GM19397 (cell line): ENCODE measurements around the gene R3HDM2.
"Not testable (repeated sequence)": the region's sequence is repeated elsewhere in the genome, so short reads cannot be mapped to it uniquely, and the experiment has no call there.

ENCODE experiments used
- ATAC-seq: cut with Tn5 transposase; IDR thresholded peaks from one replicate; pipeline ENCODE4 v1.9.1; 2021; ENCODE audit warnings: mild to moderate bottlenecking, moderate library complexity; ENCODE audit not compliant: unreplicated experiment

R3HDM2 gene

DNA sequence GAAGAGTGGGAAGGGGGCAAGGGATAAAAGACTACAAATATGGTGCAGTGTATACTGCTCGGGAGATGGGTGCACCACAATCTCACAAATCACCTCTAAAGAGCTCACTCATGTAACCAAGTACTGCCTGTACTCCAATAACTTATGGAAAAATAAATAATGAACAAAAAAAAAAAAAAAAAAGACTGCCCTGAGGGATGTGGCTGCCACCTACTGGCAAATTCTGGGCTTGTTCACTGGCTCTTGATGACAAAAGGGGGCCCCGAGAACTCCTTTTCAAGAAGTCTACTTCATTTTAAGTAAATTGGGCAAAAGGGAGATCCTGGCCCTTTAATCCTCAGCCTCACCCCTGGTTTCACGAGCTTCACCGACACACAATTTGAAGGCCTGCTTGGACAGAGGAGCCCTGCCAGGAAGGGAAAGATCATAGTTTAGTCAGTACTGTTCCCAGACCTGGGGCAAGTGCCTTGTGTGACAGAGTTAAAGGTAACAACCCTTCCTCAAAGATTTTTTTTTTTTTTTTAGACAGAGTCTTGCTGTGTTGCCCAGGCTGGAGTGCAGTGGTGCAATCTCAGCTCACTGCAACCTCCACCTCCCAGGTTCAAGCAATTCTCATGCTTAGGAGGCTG lies 153.8 kb downstream of the R3HDM2 start:
- no peak for ATAC-seq

- not testable (repeated sequence) for ATAC-seq
Measured at GRCh38 chr12:57276233-57276632, 154.6 kb downstream of the R3HDM2 start.

DNA sequence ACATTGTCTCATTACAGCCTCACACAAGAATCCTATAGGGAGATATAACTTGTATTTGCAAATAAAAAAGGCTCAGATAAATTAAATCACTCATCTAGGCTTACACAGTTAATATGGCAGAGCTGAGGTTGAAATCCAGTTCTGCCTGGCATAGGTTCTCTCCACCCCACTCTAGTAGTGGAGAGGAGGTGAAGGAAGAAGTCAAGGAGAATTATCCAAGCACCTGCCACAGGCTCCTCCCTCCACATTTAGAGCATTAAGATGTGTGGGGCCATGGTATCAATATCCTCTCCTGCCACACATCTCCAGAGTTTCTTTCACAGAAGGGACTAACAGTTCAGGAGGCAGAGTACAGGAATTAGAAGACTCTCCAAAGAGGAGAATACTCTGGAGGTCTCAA lies 157.3 kb downstream of the R3HDM2 start:
- ATAC-seq, result no peak

DNA sequence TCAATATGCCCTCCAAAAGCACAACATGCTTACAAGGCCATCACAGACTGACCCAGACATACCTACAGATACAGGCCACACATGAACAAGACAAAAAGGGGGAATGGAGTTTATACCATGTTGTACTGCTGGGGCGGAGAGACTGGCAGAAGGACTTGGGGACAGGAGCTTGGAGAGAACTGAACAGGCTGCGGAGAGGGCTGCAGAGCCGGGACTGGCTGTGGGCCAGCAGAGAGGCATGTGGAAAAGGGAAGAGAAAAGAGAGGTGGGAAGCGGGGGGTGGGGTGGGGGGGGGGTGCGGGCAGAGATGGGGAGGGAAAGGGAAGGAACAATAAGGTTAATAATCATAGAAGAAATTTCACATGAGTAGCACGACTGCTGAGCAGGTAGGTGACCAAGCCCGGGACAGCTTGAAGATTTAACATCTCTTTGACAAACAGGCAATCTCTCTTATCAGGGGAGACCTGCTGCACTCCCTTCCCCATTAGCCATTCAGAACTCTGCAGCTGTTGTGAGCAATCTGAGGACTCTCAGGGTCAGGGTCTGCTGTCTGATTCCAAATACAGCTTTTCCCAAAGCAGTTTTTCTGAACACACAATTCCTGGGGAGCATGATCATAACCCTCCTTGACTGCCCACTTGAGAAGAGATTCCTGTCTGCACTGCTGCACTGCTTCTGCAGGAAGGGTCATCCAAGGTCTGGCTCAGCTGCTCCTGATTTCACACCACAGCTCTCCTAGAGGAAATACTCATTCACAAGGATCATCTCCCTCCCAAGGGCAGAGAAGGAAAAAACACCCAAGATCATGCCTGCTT lies 158.3 kb downstream of the R3HDM2 start:
- no peak for ATAC-seq

DNA sequence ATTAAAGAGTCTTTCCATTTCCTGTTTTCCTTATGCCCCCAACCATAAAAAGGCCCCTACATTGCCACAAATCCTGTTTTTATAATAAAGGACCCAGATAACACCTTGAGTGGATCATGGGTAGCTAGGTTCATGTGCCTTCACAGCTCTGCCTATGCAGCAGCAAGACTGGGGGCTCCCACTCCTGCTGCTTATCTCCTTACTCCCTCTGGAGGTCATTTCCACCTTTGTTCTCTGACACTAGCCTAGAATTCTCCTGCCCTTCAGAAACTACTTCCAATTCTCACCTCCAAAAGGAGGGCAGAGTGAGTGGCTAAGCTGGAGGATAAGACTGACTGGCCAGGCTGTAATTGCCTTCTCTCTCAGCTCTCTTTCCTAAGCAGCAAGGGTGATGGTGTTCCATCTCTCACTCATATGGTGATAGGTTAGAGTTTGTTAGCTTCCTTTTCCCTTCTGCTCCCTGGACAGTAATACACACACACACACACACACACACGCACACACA lies 159.8 kb downstream of the R3HDM2 start:
- ATAC-seq, result no peak

GRCh38 chr12:57268264-57268663 lies 162.6 kb downstream of the R3HDM2 start:
- no peak for ATAC-seq

- ATAC-seq, result no peak
Measured at GRCh38 chr12:57266681-57267080, 164.2 kb downstream of the R3HDM2 start.

GRCh38 chr12:57263096-57263495 lies 167.7 kb downstream of the R3HDM2 start:
- ATAC-seq, result no peak

- no peak for ATAC-seq
Measured at GRCh38 chr12:57262126-57262822, 168.6 kb downstream of the R3HDM2 start.

DNA sequence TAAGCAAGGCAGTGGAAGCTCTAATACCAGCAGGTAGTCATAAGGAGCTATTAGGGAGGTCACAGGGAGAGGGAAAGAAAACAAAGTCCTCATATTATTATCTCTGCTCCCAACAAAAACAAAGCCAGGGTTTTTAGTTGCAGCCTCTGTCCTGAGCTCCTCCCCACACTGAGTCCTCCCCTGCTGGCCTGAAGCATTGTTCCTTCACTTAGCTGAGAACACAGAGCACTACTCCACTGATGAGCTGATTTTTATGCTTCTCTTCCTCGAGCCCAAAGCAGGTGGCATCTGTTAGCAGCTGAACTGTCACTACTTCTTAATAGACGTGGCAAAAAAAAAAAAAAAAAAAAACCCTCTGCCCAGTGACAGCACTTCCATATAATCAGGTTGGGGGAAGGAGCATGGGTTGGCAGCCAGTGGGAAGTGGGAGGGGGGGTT lies 169.4 kb downstream of the R3HDM2 start:
- no peak for ATAC-seq

DNA sequence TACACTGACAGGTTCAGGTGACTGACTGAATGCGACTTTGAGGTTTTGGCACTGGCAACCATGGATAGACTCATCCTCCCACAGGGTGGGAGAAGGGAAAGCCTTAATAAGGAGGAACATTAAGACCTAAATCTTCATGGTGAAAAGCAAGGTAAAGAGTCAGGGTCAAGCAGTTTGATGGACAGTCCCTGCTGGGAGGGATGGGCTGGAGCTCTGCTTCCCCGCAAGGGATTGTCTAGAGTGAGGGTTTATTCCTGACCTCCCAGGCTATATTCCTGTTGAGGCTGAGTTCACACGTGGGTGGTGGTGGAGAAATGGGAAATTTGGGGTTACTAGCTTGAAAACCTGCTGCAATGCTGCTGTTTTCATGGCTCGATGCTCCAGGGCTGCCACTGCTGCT lies 170.5 kb downstream of the R3HDM2 start:
- ATAC-seq, result no peak

GRCh38 chr12:57258977-57259970 lies 171.6 kb downstream of the R3HDM2 start:
- no peak for ATAC-seq

DNA sequence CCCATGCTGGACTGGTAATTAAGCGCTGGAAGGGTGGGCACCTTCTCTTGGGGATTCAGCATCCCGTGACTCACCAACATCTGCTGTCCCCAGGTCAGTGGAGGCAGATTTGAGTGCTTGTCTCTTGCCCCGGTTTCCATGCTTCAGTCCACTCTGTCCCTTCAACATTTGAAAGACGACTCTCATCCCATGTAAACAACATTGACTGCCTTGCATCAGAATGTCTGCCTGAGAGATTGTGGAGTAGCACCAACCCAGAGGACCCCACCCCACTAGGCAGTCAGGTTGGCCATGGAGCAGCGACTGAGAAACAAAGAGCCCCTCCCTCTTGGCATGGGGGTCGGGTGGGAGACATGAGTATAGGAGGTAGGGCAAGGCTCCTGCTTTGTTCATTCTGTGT lies 174.9 kb downstream of the R3HDM2 start:
- no peak for ATAC-seq

DNA sequence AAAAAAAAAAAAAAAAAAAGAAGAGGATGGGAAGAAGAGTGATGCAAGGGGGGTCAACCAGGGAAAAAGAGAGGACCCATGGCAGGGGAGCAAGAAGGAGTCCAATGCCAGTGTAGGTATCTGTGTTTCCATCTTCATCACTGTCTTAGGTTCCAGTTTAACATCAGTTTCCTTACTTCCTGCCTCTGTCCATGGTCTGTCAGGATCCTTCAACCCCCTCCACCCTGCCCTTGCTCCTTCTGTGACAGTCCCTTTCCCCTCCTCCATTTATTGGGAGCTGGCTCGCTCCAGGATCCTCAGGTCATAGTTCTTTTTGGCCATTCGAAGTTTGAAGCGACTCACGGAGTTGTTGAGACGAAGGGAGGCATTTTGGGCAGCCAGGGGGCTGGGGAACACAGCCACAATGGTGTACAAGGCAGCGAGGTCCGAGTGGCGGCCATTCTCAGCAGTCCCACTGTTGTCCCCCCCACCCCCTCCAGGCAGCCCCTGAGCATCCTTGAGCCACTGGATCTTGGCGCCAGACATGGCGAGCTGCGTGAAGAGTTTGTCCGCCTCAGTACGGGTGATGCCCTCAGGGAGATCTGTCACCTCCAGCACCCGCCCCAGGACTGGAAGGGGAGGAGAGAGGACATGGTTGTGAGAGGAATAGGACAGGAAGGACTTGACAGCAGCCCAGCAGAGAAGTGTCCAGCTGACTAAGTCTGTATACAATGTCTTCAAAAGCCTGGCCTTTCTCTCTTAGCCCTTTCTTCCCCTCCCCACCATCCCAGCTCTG lies 176.2 kb downstream of the R3HDM2 start:
- ATAC-seq, result no peak

DNA sequence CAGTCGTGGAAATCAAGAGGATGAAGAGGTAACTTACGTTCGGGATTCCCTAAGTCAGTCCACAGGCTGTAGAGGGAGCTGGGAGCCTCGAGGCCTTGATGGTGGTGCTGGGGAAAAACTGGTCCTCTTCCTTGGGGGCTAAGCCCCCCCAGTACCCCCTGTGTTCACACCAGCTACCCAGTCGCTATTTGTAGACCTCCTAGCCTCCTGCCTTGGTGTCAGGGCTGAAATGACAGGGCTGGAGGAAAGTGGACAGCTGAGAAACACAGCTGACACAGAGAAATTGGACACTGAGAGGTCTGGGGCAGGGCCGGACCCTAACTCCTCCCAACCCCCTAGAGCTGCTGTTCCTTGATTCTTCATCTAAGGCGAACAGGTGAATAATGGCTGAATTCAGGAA lies 179.9 kb downstream of the R3HDM2 start, which contains the start of gene STAC3:
Gene STAC3 (minus strand): TSS at position 232 of the 400 bp plus-strand sequence. CDS start 1,551 bp downstream, outside the sequence.
- no peak for ATAC-seq

- no peak for ATAC-seq
Measured at GRCh38 chr12:57250541-57250940, 180.3 kb downstream of the R3HDM2 start.

DNA sequence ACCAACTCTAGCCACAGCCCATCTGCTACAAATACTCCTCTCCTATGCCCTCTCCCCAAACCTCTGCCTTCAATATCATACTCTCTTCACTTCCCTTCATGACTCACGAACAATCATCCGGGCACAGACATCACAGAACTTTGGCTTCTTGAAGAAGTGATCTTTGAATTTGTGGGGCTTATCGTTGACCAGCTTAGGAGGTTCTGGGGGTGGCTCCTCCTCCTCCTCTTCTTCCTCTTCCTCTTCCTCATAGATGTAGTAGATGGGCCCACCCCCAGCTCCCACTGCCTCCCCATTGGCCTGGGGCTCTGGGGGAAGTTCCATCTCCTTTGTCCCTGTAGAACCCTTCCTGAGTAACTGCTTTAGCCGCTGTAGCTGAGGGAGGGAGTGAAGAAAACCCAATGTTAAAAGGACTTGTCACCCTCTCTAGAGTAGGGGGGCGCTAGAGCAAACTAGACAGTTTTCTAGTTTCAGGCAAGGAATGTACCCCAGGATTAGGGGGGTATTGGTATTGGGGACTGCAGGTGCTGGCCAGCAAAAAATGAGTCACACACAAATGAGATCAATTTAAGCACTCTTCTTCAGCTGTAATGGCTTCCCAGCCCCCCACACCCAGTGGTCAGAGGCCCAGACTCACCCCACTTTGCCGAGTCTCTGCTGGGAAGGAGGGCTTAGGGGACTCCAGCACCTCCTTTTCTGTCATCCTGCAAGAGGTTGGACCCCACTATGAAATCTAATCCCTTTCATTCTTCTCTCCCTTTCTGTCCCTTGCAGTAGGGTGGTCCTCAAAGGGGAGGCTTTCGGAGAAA lies 181.7 kb downstream of the R3HDM2 start:
- no peak for ATAC-seq

GRCh38 chr12:57247041-57247440 lies 183.8 kb downstream of the R3HDM2 start:
- ATAC-seq, result no peak

GRCh38 chr12:57244312-57244696 lies 186.5 kb downstream of the R3HDM2 start:
- ATAC-seq, result no peak
